HEK293T (cell line): Measurements from ENCODE around the gene BEAN1.

Experiments used
- CTCF ChIA-PET: fragments of 350-600 bp; formaldehyde crosslinking; extraction: SDS; loops from one replicate; lab custom pipeline; 2021; ENCODE audit warnings: antibody characterized with exemption, inconsistent platforms; lab: Yijun Ruan, JAX
- POLR2A ChIA-PET: fragments of 350-600 bp; formaldehyde crosslinking; extraction: SDS; loops from one replicate; lab custom pipeline; 2020; ENCODE audit warnings: antibody characterized with exemption, inconsistent platforms; lab: Yijun Ruan, JAX
- DNase-seq: peaks from one replicate; pipeline ENCODE4 v3.0.0; 2012; ENCODE audit warnings: mixed read lengths; ENCODE audit errors: extremely low spot score
- ARNT ChIP-seq: fragments of 450-650 bp; IDR thresholded peaks from 2 replicates; pipeline ENCODE4 v1.6.1; 2017; ENCODE audit warnings: mild to moderate bottlenecking
- BHLHE40 ChIP-seq: fragments of 450-650 bp; IDR thresholded peaks from 2 replicates; pipeline ENCODE4 v1.6.1; 2016; ENCODE audit warnings: mild to moderate bottlenecking, moderate library complexity, borderline replicate concordance
- CTBP1 ChIP-seq: fragments of 450-650 bp; IDR thresholded peaks from 2 replicates; pipeline ENCODE4 v1.6.1; 2016; ENCODE audit warnings: borderline replicate concordance
- ELF4 ChIP-seq: fragments of 450-650 bp; IDR thresholded peaks from 2 replicates; pipeline ENCODE4 v1.6.1; 2017; ENCODE audit warnings: antibody characterized with exemption
- FOXA1 ChIP-seq: fragments of 450-650 bp; IDR thresholded peaks from 2 replicates; pipeline ENCODE4 v1.6.1; 2016; ENCODE audit warnings: mild to moderate bottlenecking
- FOXK2 ChIP-seq: fragments of 450-650 bp; IDR thresholded peaks from 2 replicates; pipeline ENCODE4 v1.6.1; 2016; ENCODE audit warnings: mild to moderate bottlenecking
- FOXM1 ChIP-seq: fragments of 450-650 bp; IDR thresholded peaks from 2 replicates; pipeline ENCODE4 v1.6.1; 2017; ENCODE audit warnings: mild to moderate bottlenecking, borderline replicate concordance
- HDGF ChIP-seq: fragments of 450-650 bp; IDR thresholded peaks from 2 replicates; pipeline ENCODE4 v1.6.1; 2017; ENCODE audit warnings: antibody characterized with exemption, borderline replicate concordance
- L3MBTL2 ChIP-seq: fragments of 450-650 bp; conservative IDR thresholded peaks from 2 replicates; pipeline ENCODE4 v1.6.1; 2016; ENCODE audit warnings: mild to moderate bottlenecking
- LEF1 ChIP-seq: fragments of 450-650 bp; IDR thresholded peaks from 2 replicates; pipeline ENCODE4 v1.6.1; 2017; ENCODE audit warnings: mild to moderate bottlenecking, borderline replicate concordance
- NFRKB ChIP-seq: fragments of 450-650 bp; IDR thresholded peaks from 2 replicates; pipeline ENCODE4 v1.6.1; 2016; ENCODE audit warnings: mild to moderate bottlenecking, moderate library complexity
- SP1 ChIP-seq: fragments of 450-650 bp; IDR thresholded peaks from 2 replicates; pipeline ENCODE4 v1.6.1; 2017
- SUZ12 ChIP-seq: fragments of 450-650 bp; IDR thresholded peaks from 2 replicates; pipeline ENCODE4 v1.6.1; 2016; ENCODE audit warnings: mild to moderate bottlenecking
- TARDBP ChIP-seq: fragments of 450-650 bp; IDR thresholded peaks from 2 replicates; pipeline ENCODE4 v1.6.1; 2016
- ZNF384 ChIP-seq: fragments of 450-650 bp; IDR thresholded peaks from 2 replicates; pipeline ENCODE4 v1.6.1; 2016
- TF ChIP-seq, protein P1 (sequence below): fragments of 450-650 bp; IDR thresholded peaks from 2 replicates; pipeline ENCODE4 v1.6.1; 2016

BEAN1 gene

DNA sequence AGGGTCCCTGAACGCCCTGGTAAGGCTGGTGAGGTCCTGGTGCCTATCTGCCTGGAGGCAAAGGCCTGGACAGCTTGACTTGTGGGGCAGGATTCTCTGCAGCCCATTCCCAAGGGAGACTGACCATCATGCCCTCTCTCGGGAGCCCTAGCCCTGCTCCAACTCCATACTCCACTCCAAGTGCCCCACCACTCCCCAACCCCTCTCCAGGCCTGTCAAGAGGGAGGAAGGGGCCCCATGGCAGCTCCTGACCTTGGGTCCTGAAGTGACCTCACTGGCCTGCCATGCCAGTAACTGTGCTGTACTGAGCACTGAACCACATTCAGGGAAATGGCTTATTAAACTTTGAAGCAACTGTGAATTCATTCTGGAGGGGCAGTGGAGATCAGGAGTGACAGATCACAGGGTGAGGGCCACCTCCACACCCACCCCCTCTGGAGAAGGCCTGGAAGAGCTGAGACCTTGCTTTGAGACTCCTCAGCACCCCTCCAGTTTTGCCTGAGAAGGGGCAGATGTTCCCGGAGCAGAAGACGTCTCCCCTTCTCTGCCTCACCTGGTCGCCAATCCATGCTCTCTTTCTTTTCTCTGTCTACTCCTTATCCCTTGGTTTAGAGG, 23.5 kb upstream of the BEAN1 start:
- no peak for DNase-seq
- TF ChIP-seq NFRKB (no peak), HDGF (no peak), TARDBP (no peak), CTBP1 (no peak), LEF1 (no peak), BHLHE40 (no peak), L3MBTL2 (no peak), ARNT (no peak), FOXA1 (no peak), SUZ12 (no peak), ZNF384 (no peak), ELF4 (no peak), FOXK2 (no peak)
- TF ChIP-seq, protein P1, sequence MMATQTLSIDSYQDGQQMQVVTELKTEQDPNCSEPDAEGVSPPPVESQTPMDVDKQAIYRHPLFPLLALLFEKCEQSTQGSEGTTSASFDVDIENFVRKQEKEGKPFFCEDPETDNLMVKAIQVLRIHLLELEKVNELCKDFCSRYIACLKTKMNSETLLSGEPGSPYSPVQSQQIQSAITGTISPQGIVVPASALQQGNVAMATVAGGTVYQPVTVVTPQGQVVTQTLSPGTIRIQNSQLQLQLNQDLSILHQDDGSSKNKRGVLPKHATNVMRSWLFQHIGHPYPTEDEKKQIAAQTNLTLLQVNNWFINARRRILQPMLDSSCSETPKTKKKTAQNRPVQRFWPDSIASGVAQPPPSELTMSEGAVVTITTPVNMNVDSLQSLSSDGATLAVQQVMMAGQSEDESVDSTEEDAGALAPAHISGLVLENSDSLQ: no peak
- ChIA-PET POLR2A (no interaction called here), CTCF (no interaction called here)

DNA sequence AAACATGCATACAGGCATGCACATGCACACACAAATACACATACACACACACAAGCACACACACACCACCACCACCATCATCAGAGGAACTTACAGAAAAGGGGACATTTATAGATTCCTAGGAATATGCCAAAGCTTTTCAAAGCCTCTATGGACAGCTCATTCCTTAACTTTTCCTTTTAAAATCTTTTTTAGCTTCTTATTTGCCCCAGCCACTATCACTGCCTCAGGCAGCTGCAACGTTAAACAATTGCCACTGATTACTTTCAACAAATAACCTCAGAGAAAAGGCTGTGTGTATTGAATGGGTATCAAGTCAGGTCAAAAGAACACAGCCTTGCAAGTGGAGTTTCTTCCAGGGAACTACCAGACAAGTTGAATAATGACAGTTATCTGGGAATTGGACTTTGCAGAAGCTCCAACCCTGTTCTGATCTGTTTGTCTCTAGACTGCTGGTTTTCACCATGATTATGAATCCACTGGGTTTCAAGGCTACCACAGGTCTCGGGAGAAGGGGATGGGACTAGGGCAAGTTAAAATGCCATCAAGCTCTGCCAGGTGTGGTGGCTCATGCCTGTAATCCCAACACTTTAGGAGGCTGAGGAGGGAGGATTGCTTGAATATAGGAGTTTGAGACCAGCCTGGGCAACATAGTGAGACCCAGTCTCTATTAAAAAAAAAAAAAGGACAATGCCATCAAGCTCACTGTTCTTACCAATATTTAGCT, 21.9 kb upstream of the BEAN1 start:
- TF ChIP-seq ZNF384: no peak
- TF ChIP-seq, protein P1: no peak
- no peak for TF ChIP-seq SUZ12
- TF ChIP-seq CTBP1: no peak
- TF ChIP-seq FOXA1: no peak
- TF ChIP-seq ARNT: no peak
- TF ChIP-seq ELF4: no peak
- no peak for TF ChIP-seq FOXM1
- TF ChIP-seq NFRKB: no peak
- no peak for TF ChIP-seq L3MBTL2
- TF ChIP-seq HDGF: no peak
- TF ChIP-seq LEF1: no peak
- TF ChIP-seq FOXK2: no peak
- no peak for TF ChIP-seq TARDBP
- no peak for TF ChIP-seq SP1
- no peak for TF ChIP-seq BHLHE40
- ChIA-PET CTCF (interaction anchor here (0.7 to 2.2 kb wide), 3 partner anchors 12 to 69 kb away, joined by 3 to 7 read pairs (median 5); partner anchors contain the start of gene CDH5), POLR2A (interaction anchor here (1.2 kb wide), 1 partner anchor 75 kb away, joined by 3 read pairs; no protein-coding TSS in a partner anchor)
- DNase-seq: no peak

- CTCF ChIA-PET: interaction anchor here (0.6 to 2.2 kb wide), 15 partner anchors 11 to 470 kb away, joined by 3 to 11 read pairs (median 3); partner anchors contain the start of gene CKLF
- POLR2A ChIA-PET: no interaction called here
- peak; percentile 89 for DNase-seq
- TF ChIP-seq CTBP1 (no peak), NFRKB (no peak), FOXK2 (no peak), SUZ12 (no peak), ARNT (no peak), FOXA1 (no peak), ZNF384 (no peak), FOXM1 (no peak), TARDBP (no peak), SP1 (no peak), L3MBTL2 (no peak)
- TF ChIP-seq, protein P1: no peak
Measured at GRCh38 chr16:66406534-66407221, 20.4 kb upstream of the BEAN1 start.

DNA sequence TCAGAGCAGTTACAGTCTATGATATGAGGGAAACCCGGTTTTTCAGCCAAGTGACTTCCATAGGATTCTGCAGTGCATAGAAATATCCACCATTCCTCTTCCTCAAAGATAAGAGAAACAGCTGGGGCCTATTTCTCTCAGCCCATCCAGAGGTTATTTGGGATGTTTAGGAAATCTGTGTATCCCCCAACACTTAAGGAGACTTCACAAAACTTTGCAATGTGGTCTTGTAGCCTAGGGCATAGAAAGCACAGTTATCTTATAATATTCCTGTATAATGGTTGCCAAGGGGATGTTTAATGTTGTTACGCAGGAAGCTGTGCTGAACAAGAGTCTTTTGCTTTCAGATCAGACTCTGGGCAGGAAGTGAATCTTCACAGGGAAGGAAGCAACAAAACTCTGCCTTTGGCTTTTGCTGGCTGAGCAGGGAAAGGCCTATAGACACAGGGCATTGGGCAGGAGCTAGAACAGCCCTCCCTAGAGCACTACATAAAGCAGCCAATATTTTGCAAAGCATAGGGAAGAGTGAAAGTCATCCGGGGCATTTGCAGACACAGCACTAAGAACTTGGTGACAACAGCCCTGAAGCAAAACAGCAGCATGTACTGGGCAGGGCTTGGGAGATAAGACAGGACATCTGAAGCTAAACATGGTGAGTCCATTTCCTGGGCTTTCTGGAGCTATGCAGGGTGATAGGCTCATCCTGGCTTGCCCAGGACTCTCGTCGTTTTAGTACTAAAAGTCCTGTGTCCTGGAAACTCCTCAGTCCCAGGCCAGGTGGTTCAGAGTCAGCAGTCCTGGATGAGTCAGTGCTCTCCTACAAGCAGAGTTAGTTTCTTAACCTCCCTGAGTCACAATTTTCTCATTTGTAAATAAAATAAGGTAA, 18.7 kb upstream of the BEAN1 start:
- no peak for DNase-seq
- POLR2A ChIA-PET: interaction anchor here (1.5 kb wide), 1 partner anchor 26 kb away, joined by 3 read pairs; no protein-coding TSS in a partner anchor

More for the DNA sequence above, 18.7 kb upstream of the BEAN1 start:
- TF ChIP-seq L3MBTL2 (no peak), FOXA1 (no peak), BHLHE40 (no peak), CTBP1 (no peak), LEF1 (no peak), ZNF384 (no peak), FOXK2 (no peak), ARNT (no peak), NFRKB (no peak), TARDBP (no peak)
- TF ChIP-seq, protein P1: no peak
- CTCF ChIA-PET: no interaction called here
